Smooth muscle cell (in vitro differentiated cells): Measurements from ENCODE around the gene OR2V1. TPM values are rescaled to one million over a fixed set of nuclear protein-coding genes. Genes with fewer than 3 reads are reported as not detected.
A peak's percentile ranks its signal among the peaks of the same experiment; 100 is the strongest.

Experiments
- DNase-seq: peaks from one replicate; lab custom pipeline; 2025; ENCODE audit not compliant: unreplicated experiment; lab: John Stamatoyannopoulos, UW
- H2AFZ ChIP-seq: fragments of 200-600 bp; sonication (generic); 2 replicates; pipeline ENCODE4 v1.6.0; 2016; ENCODE audit warnings: antibody characterized with exemption, low read depth, mild to moderate bottlenecking
- H3F3A ChIP-seq: fragments of 200-600 bp; sonication (generic); 2 replicates; pipeline ENCODE4 v1.6.0; 2017; ENCODE audit warnings: antibody characterized with exemption, low read depth
- H3K27ac ChIP-seq: fragments of 200-600 bp; sonication (generic); 2 replicates; pipeline ENCODE4 v1.5.1; 2016; ENCODE audit warnings: low read depth, mild to moderate bottlenecking
- H3K27me3 ChIP-seq: fragments of 200-600 bp; sonication (generic); 2 replicates; pipeline ENCODE4 v1.6.1; 2016; ENCODE audit warnings: low read depth, mild to moderate bottlenecking
- H3K36me3 ChIP-seq: fragments of 200-600 bp; sonication (generic); 2 replicates; pipeline ENCODE4 v1.5.1; 2016; ENCODE audit warnings: low read depth
- H3K4me1 ChIP-seq: fragments of 200-600 bp; sonication (generic); 2 replicates; pipeline ENCODE4 v1.5.1; 2016; ENCODE audit warnings: low read depth
- H3K4me2 ChIP-seq: fragments of 200-600 bp; sonication (generic); 2 replicates; pipeline ENCODE4 v1.6.0; 2016; ENCODE audit warnings: mild to moderate bottlenecking
- H3K4me3 ChIP-seq: fragments of 200-600 bp; sonication (generic); 2 replicates; pipeline ENCODE4 v1.5.1; 2016; ENCODE audit warnings: mild to moderate bottlenecking
- H3K79me2 ChIP-seq: fragments of 200-600 bp; sonication (generic); 2 replicates; pipeline ENCODE4 v1.6.0; 2016; ENCODE audit warnings: low read depth, mild to moderate bottlenecking
- H3K9ac ChIP-seq: fragments of 200-600 bp; sonication (generic); 2 replicates; pipeline ENCODE4 v1.6.0; 2016; ENCODE audit warnings: low read depth
- H3K9me3 ChIP-seq: fragments of 200-600 bp; sonication (generic); replicated peaks from 2 replicates; pipeline ENCODE4 v1.5.1; 2016; ENCODE audit warnings: low read depth
- H4K20me1 ChIP-seq: fragments of 200-600 bp; sonication (generic); 2 replicates; pipeline ENCODE4 v1.6.0; 2016; ENCODE audit warnings: low read depth
- CTCF ChIP-seq: fragments of 200-600 bp; sonication (generic); IDR thresholded peaks from 2 replicates; pipeline ENCODE4 v1.5.1; 2017; ENCODE audit warnings: borderline replicate concordance, mild to moderate bottlenecking, antibody characterized with exemption; ENCODE audit not compliant: insufficient read depth, poor library complexity, severe bottlenecking
- WGBS: methylation state at CpG from one replicate; pipeline ENCODE4 v1.1.7; 2016; ENCODE audit warnings: low lambda C conversion rate; 5-methylcytosine and 5-hydroxymethylcytosine counted together
- polyA plus RNA-seq: library from polyadenylated mRNA; unstranded; fragments of >200 nt; fragmentation: Nextera tagmentation; extraction: Ambion mirVana; gene quantifications from 2 replicates; pipeline ENCODE4 v1.2.1, GENCODE V29; 2016
- total RNA-seq: library from RNA; depleted of rRNA; stranded (reverse); fragments of >200 nt; gene quantifications from 2 replicates; pipeline ENCODE4 v1.2.3, GENCODE V29; 2014

The OR2V1 gene
- total and polyA plus RNA-seq, 2 experiments from 2014 or later: not detected

GRCh38 chr5:181168595-181169118 is 37.7 kb upstream of the OR2V1 start:
- H4K20me1 ChIP-seq: no peaks in the 10 kb centered on the region
- peak overlapping the region; percentile 64 for H3K4me2 ChIP-seq
- 11% methylated on average over 14 of the region's 14 CpGs for WGBS
- no peak overlapping the region for H3K27ac ChIP-seq
- TF ChIP-seq CTCF: no peak
- DNase-seq: no peak
- H3K4me3 ChIP-seq: peak overlapping the region; percentile 1
- peaks cover 28% of the 10 kb centered on the region for H3K27me3 ChIP-seq
- H3K4me1 ChIP-seq: peaks cover 25% of the 10 kb centered on the region
- no peaks in the 10 kb centered on the region for H3K9me3 ChIP-seq
- H3K9ac ChIP-seq: no peak overlapping the region
- H2AFZ ChIP-seq: no peak overlapping the region
- H3K36me3 ChIP-seq: no peaks in the 10 kb centered on the region
- peaks cover 28% of the 10 kb centered on the region for H3F3A ChIP-seq
- no peaks in the 10 kb centered on the region for H3K79me2 ChIP-seq

GRCh38 chr5:181167814-181168488 is 37.0 kb upstream of the OR2V1 start:
- H2AFZ ChIP-seq: no peak overlapping the region
- no peaks in the 10 kb centered on the region for H3K9me3 ChIP-seq
- no peaks in the 10 kb centered on the region for H3K36me3 ChIP-seq
- peak overlapping the region; percentile 64 for H3K4me2 ChIP-seq
- H3K27ac ChIP-seq: no peak overlapping the region
- no peaks in the 10 kb centered on the region for H4K20me1 ChIP-seq
- peak; percentile 43 for TF ChIP-seq CTCF
- no peak for DNase-seq
- 13% methylated on average over 11 of the region's 11 CpGs for WGBS
- H3K27me3 ChIP-seq: peaks cover 21% of the 10 kb centered on the region
- no peaks in the 10 kb centered on the region for H3K79me2 ChIP-seq
- peaks cover 22% of the 10 kb centered on the region for H3F3A ChIP-seq
- peaks cover 25% of the 10 kb centered on the region for H3K4me1 ChIP-seq
- no peak overlapping the region for H3K4me3 ChIP-seq
- H3K9ac ChIP-seq: no peak overlapping the region

GRCh38 chr5:181166812-181167733 is 36.1 kb upstream of the OR2V1 start:
- TF ChIP-seq CTCF: no peak
- Histone ChIP-seq H3K27ac (no peak overlapping the region), H4K20me1 (no peaks in the 10 kb centered on the region), H3K4me2 (no peak overlapping the region), H3F3A (peaks cover 18% of the 10 kb centered on the region), H3K4me3 (no peak overlapping the region), H3K9me3 (no peaks in the 10 kb centered on the region), H3K9ac (no peak overlapping the region), H3K79me2 (no peaks in the 10 kb centered on the region), H3K27me3 (peaks cover 13% of the 10 kb centered on the region), H3K36me3 (no peaks in the 10 kb centered on the region), H3K4me1 (peaks cover 25% of the 10 kb centered on the region), H2AFZ (peak overlapping the region; percentile 27)
- DNase-seq: no peak
- WGBS: 71% methylated on average over 6 of the region's 6 CpGs
